HG03457 (cell line): Measurements from ENCODE around the gene CRYGN.

Experiments
- ATAC-seq: cut with Tn5 transposase; IDR thresholded peaks from one replicate; pipeline ENCODE4 v1.9.1; 2021; ENCODE audit warnings: moderate number of reproducible peaks; ENCODE audit not compliant: unreplicated experiment

CRYGN gene

DNA sequence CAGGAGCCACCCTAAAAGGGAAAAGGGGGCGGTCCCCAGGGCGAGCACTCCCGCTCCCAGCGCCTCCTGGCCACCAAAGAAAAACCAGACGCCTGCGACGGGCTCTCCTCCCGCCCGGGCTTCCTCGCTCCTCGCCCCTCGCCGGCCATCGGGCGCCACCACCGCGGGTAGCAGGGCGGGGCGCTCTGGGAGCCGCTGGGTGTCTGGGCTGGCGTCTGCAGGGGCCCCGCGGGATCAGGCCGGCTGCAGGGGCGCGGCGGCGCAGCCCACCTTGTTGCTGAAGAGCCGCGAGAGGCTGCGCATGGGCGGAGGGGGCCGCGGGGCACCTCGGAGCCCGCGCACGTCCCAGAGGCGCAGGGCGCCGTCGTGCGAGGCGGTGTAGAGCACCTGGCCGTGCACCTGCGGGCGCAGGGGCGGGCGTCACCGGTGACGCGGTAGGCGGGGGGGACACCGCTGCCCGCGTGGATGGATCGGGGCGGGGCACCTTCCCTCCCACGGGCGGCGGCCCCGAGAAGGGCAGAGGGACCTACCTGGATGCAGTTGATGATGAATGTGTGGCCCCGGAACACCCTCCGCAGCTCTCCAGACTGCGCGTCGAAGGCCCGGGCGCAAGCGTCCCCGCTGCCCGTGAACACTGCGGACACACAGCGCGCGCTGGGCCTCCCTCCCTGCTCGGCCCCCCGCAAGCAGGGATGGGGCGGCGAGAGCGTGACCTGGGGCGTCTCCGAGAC, 58.4 kb downstream of the CRYGN start:
- no peak for ATAC-seq

DNA sequence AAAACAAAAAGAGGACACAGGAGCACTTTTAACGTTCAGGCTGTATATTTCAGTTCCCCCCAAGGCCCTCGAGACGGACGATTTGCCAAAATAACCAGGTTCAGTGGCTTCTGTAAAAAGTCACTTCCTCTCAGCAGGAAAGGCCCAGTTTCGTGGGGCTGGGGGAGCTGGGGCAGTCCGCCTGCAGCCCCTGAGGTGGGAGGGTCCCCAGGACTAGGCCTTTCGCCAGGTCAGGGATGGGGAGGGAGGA, 58.9 kb downstream of the CRYGN start:
- ATAC-seq, result no peak

DNA sequence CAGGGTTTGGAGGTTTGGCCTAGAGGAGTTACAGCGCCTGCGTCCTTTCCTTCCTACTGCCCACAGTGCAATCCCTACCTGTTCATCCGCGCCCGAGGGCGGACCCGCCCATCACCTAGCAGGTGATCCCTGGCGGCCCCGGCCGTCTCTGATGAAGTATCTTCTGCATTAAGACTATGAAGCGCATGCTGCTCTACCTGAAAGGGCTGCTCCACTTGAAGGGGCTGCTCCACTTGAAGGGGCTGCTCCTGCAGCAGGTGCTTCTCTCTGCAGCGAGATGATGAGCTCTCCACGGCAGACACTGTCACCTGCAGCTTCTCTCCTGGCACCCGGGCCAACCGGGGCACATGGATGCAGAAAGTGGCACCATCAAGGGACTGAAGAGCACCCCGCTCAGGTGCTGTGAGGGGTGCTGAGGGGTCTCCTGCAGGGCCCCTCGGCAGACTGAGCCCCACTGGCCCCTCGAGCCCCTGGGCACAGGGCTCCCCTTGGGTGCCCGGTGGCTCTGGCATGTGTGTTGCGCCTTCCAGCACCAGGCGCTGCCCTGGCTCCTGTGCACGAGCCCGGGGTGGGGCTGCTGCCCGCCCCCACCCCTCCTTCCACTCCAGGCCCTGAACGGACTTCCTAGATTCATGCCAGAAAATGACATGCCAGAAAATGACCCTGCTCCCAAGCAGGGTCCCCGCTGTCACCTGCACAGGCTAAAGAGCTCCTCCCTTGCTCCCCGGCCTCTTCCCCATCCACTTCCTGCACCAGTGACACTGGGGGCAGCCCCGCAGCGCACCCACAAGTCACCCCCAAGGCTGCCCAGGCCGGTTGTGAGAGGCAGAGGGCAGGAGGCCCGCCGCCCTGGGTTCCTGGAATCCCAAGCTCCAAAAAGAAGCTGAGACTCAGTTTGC, 59.5 kb downstream of the CRYGN start:
- no peak for ATAC-seq

DNA sequence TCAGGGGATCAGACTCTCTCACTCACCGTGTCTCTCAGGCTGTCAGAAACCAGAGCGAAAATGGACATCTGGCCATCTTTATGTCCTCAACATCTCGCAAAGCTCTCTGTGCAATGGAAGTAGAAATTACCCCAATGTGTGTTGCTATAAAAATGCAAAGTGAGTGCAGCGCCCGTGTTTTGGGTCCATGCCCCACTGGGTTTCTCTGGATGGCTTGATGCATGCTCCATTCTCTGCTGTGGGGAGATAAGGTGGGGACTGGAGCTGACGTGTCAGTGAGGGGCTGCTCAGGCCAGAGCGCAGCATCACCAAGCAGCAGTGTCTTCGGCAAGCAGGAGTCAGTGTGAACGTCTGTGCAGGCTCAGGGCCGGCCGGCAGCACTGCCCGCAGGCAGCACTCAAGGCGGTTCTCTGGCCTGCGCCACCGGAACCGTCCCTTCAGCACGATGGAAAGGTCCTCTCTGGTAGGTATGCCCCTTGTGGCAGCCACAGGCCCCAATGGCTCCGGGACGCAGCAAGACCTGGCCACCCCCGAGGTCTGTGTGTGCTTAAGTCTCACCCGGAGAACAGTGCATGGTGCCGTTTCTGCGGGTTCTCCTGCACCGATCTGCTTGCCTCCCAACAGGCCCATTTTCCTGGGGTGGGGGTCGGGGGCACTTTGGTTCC, 60.3 kb downstream of the CRYGN start:
- no peak for ATAC-seq

DNA sequence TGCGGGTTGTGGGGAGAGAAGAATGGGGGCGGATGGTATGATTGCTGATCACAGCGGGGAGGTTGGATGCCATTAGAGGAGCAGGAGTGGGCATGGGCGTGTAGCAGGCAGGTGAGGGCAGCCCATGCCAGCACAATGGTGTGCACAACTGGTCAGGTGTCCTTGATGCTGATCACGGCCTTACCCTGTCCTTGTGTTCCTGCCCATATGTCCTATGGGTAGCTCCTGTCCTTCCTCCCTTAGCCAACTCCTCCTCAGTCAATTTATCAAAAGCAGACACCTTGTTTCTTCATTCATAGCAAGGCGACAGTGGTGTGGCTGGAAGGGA, 60.8 kb downstream of the CRYGN start:
- no peak for ATAC-seq
